Activated CD8-positive, alpha-beta T cell treated with anti-CD3 and anti-CD28 coated beads, Interleukin-2, amount 10 ng/mL, durations not matched to agents 7 days and 5 days (primary cell): Measurements from ENCODE around the gene FOXF1. TPM values are rescaled to one million over a fixed set of nuclear protein-coding genes. Genes with fewer than 3 reads are reported as not detected.
A peak's percentile ranks its signal among the peaks of the same experiment; 100 is the strongest.

Experiments used
- ATAC-seq: fragments of 150-1000 bp; cut with Tn5 transposase; one replicate; pipeline ENCODE4 v1.10.0; 2021; ENCODE audit warnings: moderate library complexity
- CTCF ChIA-PET: fragments of 350-600 bp; sonication (Branson Sonifier 250); formaldehyde crosslinking; loops from one replicate; lab custom pipeline; 2021; ENCODE audit warnings: antibody characterized with exemption; lab: Charles Lee
- POLR2A ChIA-PET: fragments of 350-600 bp; sonication (Branson Sonifier 250); formaldehyde crosslinking; loops from one replicate; lab custom pipeline; 2021; ENCODE audit warnings: antibody characterized with exemption; lab: Charles Lee
- DNase-seq: peaks from one replicate; pipeline ENCODE4 v3.0.0-alpha.2; 2020
- H3K27ac Mint-ChIP-seq: one replicate; pipeline ENCODE4 v1.8.0; 2021; ENCODE audit warnings: mild to moderate bottlenecking, mixed read lengths
- H3K27me3 Mint-ChIP-seq: one replicate; pipeline ENCODE4 v1.8.0; 2021; ENCODE audit warnings: low read depth, mixed read lengths
- H3K36me3 Mint-ChIP-seq: one replicate; pipeline ENCODE4 v1.8.0; 2021; ENCODE audit warnings: low read depth, mixed read lengths
- H3K4me1 Mint-ChIP-seq: one replicate; pipeline ENCODE4 v1.8.0; 2021; ENCODE audit warnings: low read depth, mixed read lengths
- H3K4me3 Mint-ChIP-seq: one replicate; pipeline ENCODE4 v1.8.0; 2021; ENCODE audit warnings: mild to moderate bottlenecking, mixed read lengths
- H3K9me3 Mint-ChIP-seq: one replicate; pipeline ENCODE4 v1.8.0; 2022; ENCODE audit warnings: mixed read lengths; ENCODE audit not compliant: insufficient read depth
- total RNA-seq, 2 experiments: library from RNA; stranded (reverse); gene quantifications; one replicate each; pipeline ENCODE4 v1.2.3, GENCODE V29; 2021

Gene FOXF1
- total RNA-seq, 2 experiments from 2014 or later, result not detected

DNA sequence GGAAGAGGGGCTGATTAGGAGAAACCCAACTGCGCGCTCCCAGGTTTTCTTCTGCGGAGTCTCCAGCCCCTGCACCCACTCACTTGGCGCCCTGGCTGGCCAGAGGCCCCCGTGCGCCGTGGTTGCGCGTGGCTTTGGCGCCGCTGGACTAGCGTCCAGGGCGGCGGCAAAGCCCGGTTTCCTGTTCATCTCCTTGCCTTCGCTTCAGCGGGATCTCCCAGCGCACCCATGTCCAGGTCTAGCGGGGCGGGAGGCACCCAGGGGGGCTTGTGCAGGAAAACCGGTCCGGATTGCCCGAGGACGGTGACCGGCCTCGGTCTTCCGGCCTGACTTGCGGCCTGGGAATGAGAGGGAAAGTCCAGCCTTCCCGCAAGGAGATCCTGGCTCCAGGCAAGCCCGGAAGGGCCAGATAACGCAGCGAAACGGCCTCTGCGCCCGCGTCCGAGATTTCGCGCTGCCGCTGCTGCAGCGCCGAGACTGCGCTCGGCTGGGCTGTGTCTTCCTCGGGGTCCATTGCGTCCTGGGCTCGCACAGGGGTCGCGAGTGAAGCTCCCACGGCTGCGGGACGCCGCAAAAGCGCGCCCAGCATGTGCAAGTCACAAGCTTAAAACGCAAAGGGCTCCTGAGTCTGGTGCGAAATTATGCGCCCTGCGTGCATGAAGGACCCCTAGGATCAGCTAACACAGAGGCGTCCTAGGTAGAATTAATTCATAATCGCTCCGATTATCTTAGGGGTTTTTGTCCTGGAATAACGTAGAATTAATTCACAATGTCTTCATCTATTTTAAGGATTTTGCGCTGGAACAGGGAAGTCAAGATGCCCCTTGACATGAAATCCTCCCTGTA, 5.7 kb downstream of the FOXF1 start:
- Mint-ChIP-seq H3K27ac (no peak overlapping the region), H3K9me3 (no peaks in the 10 kb centered on the region), H3K4me1 (peaks cover 4% of the 10 kb centered on the region), H3K27me3 (peaks cover 68% of the 10 kb centered on the region), H3K4me3 (no peak overlapping the region), H3K36me3 (no peaks in the 10 kb centered on the region)
- DNase-seq (no peak), ATAC-seq (no peak)
- CTCF ChIA-PET, result no interaction called here
- POLR2A ChIA-PET, result no interaction called here

DNA sequence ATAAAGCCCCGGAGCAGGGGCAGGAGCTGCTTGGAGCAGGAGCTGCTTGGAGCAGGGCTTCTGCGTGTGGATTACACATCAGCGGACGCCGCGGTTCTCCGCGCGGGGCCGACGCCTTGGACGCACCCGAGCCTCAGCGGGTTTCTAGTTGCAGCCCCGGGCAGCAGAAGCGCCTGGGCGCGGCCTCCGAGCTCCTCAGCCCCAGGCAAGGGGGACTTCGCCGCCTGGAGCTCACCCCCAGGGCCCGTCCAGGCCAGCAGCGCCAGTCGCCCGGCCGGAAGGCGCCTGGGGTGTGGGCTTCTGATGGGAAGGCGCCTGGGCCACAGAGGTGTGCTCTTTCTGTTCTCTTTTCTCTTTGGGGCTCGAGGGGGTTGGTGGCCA, 6.3 kb downstream of the FOXF1 start:
- no peak overlapping the region for H3K4me3 Mint-ChIP-seq
- no peaks in the 10 kb centered on the region for H3K36me3 Mint-ChIP-seq
- H3K4me1 Mint-ChIP-seq, result peaks cover 3% of the 10 kb centered on the region
- no peak for ATAC-seq
- no peaks in the 10 kb centered on the region for H3K9me3 Mint-ChIP-seq
- peaks cover 64% of the 10 kb centered on the region for H3K27me3 Mint-ChIP-seq
- no peak overlapping the region for H3K27ac Mint-ChIP-seq
- no peak for DNase-seq
- ChIA-PET POLR2A (no interaction called here), CTCF (interaction anchor here (1.1 to 1.9 kb wide), 5 partner anchors 12 to 695 kb away, joined by 3 to 11 read pairs (median 4); no protein-coding TSS in a partner anchor)

DNA sequence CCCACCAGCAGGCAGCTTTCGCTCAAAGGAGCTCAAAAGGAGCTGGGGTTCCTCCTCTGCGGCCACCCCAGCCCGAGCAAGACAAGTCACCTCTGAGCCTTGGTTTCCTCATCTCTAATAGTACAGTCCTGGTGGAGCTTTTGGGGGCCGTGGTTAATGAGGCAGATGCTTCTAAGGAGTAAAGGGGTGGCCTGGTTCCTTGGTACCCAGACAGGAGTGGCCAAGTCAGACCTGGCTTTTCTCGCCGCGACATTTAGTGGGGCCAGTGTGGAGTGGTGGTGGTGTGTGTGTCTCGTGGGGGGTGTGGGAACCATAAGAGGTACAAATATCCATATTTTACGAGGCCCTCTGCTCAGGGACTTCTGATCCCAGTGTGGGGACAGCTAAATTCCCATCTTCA, 6.7 kb downstream of the FOXF1 start:
- ATAC-seq (no peak), DNase-seq (no peak)
- Mint-ChIP-seq H3K9me3 (no peaks in the 10 kb centered on the region), H3K4me3 (no peak overlapping the region), H3K27me3 (peaks cover 62% of the 10 kb centered on the region), H3K4me1 (peaks cover 2% of the 10 kb centered on the region), H3K36me3 (no peaks in the 10 kb centered on the region), H3K27ac (no peak overlapping the region)
- POLR2A ChIA-PET, result no interaction called here
- CTCF ChIA-PET, result interaction anchor here (0.7 to 1.9 kb wide), 7 partner anchors 12 to 696 kb away, joined by 3 to 11 read pairs (median 3); no protein-coding TSS in a partner anchor

DNA sequence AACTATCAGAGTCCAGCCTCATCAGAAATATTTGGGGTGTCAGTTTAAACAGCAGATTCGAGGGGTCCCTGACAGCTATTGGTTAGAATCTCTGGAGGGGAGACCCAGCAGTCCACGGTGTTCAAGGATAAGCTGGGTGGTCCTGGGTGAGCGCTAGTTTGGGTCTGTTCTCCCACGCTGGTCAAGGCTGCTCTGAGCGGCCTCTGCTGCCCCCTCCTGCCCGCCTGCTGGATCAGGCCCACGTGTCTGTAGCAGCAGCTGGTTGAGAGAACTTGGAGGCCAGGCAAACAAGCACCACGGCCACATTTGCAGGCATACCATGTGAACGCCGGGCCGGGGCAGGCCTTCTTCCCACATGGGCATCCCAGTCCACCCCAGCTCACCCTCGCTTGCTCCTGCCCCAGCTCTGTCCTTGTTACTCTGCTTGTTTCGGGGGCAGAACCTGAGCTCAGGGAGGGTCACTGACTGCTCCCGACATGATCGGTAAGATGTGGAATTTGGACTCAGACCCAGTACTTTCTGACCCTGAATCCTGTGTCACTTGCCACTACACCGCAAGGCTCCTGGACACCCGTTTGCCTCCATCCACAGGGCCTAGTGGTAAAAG, 7.4 kb downstream of the FOXF1 start:
- Mint-ChIP-seq H3K4me3 (no peak overlapping the region), H3K4me1 (peaks cover 2% of the 10 kb centered on the region), H3K27me3 (peaks cover 58% of the 10 kb centered on the region), H3K9me3 (no peaks in the 10 kb centered on the region), H3K27ac (no peak overlapping the region), H3K36me3 (no peaks in the 10 kb centered on the region)
- peak; percentile 52 for DNase-seq
- ChIA-PET POLR2A (no interaction called here), CTCF (interaction anchor here (0.7 to 1.9 kb wide), 15 partner anchors 9 to 698 kb away, joined by 3 to 11 read pairs (median 3); no protein-coding TSS in a partner anchor)
- ATAC-seq, result no peak

DNA sequence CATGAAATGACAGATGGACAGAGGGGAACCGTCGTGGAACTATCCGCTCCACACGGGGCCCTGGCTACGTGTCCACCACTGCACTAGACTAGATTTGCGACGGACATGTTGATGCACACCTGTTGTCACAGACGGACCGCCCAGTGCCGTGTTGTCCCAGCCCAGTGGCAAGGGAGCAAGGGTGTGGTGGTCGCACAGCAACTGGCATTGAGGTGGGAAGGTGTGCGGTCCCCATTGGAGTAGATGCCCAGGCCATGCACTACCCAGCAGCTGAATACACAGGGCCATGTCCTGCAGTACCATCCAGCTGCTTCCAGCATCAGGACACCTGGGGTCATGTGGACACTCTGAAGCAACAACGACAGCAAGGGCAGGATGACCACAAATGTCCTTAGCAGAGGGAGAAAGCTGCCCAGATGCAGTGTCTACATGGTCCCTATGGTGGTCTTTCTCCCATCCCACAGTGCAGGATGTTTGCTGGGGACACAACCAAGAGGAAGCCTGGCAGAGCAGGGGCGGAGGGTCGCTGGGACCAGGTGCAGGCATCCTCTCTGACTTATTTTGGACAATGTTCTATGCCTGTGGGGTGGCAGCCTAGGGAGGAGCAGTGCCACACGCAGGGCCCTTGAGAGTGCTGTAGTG, 8.8 kb downstream of the FOXF1 start:
- DNase-seq (no peak), ATAC-seq (no peak)
- Mint-ChIP-seq H3K9me3 (no peaks in the 10 kb centered on the region), H3K27me3 (peaks cover 45% of the 10 kb centered on the region), H3K27ac (no peak overlapping the region), H3K4me1 (peaks cover 2% of the 10 kb centered on the region), H3K36me3 (no peaks in the 10 kb centered on the region), H3K4me3 (no peak overlapping the region)
- ChIA-PET CTCF (interaction anchor here (0.9 to 1.5 kb wide), 7 partner anchors 11 to 700 kb away, joined by 3 to 5 read pairs (median 3); no protein-coding TSS in a partner anchor), POLR2A (no interaction called here)

DNA sequence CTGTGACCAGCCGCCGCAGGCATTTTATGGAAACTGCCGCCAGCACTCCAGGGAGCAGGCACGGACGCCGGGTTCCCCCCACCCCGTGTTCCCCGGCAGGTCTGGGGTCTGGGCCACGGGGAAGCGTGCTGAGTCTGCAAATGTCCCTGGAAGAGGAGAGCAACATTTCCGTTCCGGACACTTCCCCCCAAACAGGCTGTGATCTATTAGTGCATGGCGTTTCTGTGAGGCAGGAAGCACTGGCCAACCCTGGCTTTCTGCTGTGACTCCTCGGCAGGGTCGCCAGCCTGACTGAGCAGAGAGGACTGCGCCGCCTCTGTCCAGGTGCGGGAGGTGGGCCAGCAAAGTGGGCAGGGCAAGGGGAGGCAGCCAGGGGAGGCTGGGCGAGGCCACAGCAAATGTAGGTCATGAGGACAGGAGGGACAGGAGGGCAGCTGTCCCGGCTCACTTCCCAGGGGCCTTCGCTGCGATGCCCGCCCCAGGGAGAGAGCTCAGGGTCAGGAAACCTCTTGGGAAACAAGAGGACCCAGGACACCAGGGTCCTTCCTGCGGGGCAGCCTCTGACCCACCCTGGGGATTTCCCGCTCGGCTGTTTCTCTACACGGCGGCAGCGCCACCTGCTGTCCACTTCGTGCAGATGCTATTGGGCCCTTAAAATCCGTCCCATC, 9.5 kb downstream of the FOXF1 start:
- ATAC-seq (peak; percentile 47), DNase-seq (peak; percentile 59)
- peaks cover 40% of the 10 kb centered on the region for H3K27me3 Mint-ChIP-seq
- CTCF ChIA-PET, result interaction anchor here (1.2 to 1.3 kb wide), 2 partner anchors 19 to 218 kb away, joined by 3 read pairs; no protein-coding TSS in a partner anchor
- no peaks in the 10 kb centered on the region for H3K9me3 Mint-ChIP-seq
- no peak overlapping the region for H3K27ac Mint-ChIP-seq
- peaks cover 2% of the 10 kb centered on the region for H3K4me1 Mint-ChIP-seq
- POLR2A ChIA-PET, result no interaction called here
- no peaks in the 10 kb centered on the region for H3K36me3 Mint-ChIP-seq
- no peak overlapping the region for H3K4me3 Mint-ChIP-seq

DNA sequence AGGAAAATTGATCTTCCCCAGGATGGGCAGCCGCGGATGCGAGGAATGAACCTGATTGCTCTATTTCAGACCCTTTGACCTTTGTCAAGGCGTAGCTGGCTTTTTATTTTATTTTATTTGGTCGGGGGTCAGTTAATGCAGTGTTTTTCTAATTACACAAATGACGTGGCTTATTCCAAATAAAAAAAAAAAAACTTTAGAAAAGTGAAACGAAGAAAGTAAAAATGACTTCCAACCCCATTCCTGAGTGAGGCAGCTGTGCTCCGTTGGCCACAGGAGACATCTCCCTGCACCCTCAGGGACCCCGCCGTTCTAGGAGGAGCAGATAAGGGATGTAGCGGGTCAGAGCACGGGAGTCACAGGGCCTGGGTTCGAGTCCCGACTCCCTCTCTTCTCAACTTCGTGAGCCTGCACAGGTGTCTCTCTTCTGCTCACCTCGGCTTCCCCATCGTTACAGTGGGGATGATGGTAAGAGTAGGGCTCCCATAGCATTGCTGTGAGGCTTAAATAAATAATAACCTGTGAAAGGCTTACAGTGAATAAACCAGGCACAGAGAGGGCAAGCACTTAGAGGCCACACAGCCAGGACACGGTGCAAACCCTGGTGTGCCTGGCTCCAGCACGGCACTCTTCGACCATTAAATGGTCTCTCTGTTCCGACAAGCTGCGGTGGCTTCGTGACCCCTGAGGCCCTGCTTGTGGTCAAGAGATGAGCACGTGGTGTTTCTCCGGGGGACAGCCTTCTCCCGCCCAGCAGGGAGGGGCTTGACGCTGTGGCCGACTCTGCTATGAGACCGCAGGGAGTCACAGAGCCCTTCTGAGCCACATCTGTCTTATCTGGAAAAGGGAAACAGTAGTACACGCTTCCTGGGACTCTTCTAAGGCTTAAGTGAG, 10.2 kb downstream of the FOXF1 start:
- CTCF ChIA-PET, result interaction anchor here (0.7 to 1.3 kb wide), 4 partner anchors 18 to 586 kb away, joined by 3 to 5 read pairs (median 3); partner anchors contain the start of gene MTHFSD

DNA sequence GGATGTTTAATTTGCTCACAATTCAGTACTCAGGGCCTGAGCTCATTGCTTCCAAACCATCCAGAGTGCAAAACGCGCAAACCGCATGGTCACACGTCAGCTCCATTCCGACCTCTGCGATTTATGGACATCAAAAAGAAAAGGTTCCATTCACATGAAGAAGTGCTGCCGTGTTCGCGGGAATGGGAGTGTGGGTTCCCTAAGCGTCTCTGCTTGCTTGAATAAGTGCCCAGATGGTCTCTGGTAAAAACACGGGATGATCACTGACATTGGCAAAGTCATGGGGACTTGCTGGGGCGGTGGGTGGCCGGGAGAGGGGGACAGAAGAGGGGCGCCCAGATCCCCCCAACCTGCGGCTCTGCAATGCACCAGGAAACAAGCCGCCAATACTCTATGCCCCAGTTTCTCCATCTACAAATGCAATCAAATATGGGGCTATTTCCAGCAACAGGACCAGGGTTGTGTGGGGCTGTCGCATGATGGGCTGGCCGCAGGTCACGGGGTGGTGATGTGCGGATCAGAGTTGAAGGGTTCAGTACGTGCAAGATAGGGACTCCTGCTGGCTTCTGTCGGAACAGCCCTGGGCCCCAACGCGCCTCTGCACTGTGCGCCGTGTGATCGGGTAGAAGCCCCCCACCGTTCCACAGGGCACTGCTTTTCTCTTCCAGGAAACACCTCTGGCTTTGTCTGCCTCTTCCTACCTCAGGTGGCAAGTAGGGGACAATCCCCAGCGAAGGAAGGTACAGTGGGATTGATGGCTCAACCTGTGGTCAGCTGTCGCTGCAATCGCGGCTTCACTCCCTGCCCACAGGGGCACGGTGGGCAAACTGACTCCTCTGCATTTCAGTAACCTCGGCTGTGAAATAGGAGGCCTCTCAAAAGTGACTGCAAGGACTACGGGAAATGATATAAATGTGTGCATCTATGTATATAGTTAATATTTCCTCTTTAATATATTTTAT, 11.2 kb downstream of the FOXF1 start:
- H3K27me3 Mint-ChIP-seq, result peaks cover 27% of the 10 kb centered on the region

More for the DNA sequence above, 10.2 kb downstream of the FOXF1 start:
- DNase-seq (no peak), ATAC-seq (no peak)
- POLR2A ChIA-PET, result no interaction called here
- Mint-ChIP-seq H3K27ac (no peak overlapping the region), H3K4me1 (peaks cover 2% of the 10 kb centered on the region), H3K36me3 (no peaks in the 10 kb centered on the region), H3K27me3 (peaks cover 34% of the 10 kb centered on the region), H3K4me3 (no peak overlapping the region), H3K9me3 (no peaks in the 10 kb centered on the region)

DNA sequence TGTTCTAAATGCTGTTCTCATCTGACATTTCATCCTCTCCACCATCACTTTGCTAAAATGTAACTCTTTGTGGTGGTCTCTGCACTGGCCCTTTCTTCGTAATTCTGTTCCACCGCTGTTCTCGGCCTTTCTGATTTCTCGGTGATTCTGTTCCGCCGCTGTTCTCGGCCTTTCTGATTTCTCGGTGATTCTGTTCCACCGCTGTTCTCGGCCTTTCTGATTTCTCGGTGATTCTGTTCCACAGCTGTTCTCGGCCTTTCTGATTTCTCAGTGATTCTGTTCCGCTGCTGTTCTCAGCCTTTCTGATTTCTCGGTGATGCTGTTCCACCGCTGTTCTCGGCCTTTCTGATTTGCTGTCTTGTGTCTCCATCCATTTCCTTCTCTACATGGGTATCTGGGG, 12.3 kb downstream of the FOXF1 start:
- ATAC-seq (no peak), DNase-seq (no peak)
- peaks cover 2% of the 10 kb centered on the region for H3K4me1 Mint-ChIP-seq
- H3K4me3 Mint-ChIP-seq, result no peak overlapping the region
- peaks cover 18% of the 10 kb centered on the region for H3K27me3 Mint-ChIP-seq
- no peak overlapping the region for H3K27ac Mint-ChIP-seq
- peaks cover 2% of the 10 kb centered on the region for H3K36me3 Mint-ChIP-seq
- POLR2A ChIA-PET, result no interaction called here
- CTCF ChIA-PET, result no interaction called here
- H3K9me3 Mint-ChIP-seq, result no peaks in the 10 kb centered on the region

More for the DNA sequence above, 11.2 kb downstream of the FOXF1 start:
- H3K36me3 Mint-ChIP-seq, result no peaks in the 10 kb centered on the region
- no peak overlapping the region for H3K4me3 Mint-ChIP-seq
- H3K27ac Mint-ChIP-seq, result no peak overlapping the region
- ChIA-PET CTCF (interaction anchor here (1.0 kb wide), 1 partner anchor 34 kb away, joined by 5 read pairs; the partner anchor contains the start of gene MTHFSD), POLR2A (no interaction called here)
- DNase-seq, result no peak
- H3K4me1 Mint-ChIP-seq, result peaks cover 2% of the 10 kb centered on the region
- no peak for ATAC-seq
- no peaks in the 10 kb centered on the region for H3K9me3 Mint-ChIP-seq

DNA sequence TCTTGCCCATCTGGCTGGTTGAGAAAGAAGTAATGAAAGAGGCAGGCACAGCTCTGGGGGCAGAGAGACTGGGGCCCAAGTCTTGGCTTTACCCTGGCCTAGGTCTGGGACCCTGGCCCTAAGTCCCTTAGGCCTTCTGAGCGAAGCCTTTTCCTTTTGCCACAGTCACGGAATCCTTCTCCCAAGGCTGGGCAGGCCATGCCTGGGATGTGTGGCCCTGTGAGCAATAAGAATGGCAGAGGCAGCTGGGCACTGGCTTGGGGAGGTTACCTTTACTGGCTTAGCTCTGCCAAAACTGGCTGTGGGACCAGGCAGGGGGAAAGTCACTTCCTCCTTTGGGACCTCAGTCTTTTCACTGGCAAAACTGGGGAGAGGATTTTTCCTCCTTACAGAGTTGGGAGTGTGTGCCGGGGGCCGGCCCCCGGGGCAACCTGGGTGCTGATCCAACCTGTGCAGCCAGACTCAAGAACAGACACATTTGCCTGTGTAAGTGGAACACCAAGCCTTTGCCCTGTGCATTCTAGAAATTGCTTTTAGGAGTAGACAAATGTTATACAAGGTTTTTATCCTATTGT, 12.9 kb downstream of the FOXF1 start:
- peaks cover 13% of the 10 kb centered on the region for H3K27me3 Mint-ChIP-seq
- DNase-seq (no peak), ATAC-seq (no peak)
- ChIA-PET CTCF (no interaction called here), POLR2A (no interaction called here)
- no peaks in the 10 kb centered on the region for H3K9me3 Mint-ChIP-seq
- peaks cover 2% of the 10 kb centered on the region for H3K4me1 Mint-ChIP-seq
- H3K36me3 Mint-ChIP-seq, result peaks cover 2% of the 10 kb centered on the region
- H3K4me3 Mint-ChIP-seq, result no peak overlapping the region
- no peak overlapping the region for H3K27ac Mint-ChIP-seq
